Fibroblast of the conjunctiva (primary cell): ENCODE data around the gene CDC5L.

Source experiments
- DNase-seq: peaks from one replicate; pipeline ENCODE4 v3.0.0-alpha.2; 2010; ENCODE audit warnings: low read depth

CDC5L gene

DNA sequence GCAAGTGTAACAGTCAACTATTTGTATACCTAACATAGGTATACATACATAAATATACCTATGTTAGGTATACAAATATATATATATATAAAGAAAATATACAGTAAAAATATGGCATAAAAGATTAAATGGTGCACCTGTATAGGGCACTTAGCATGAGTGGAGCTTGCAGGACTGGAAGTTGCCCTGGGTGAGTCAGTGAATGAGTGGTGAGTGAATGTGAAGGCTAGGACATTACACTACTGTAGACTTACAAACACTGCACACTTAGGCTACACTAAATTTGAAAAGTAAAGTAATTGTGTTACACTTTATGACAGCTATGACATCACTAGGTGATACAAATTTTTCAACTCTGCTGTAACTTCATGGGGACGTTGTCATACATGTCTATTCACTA lies 65.6 kb downstream of the CDC5L start:
- no peak for DNase-seq

DNA sequence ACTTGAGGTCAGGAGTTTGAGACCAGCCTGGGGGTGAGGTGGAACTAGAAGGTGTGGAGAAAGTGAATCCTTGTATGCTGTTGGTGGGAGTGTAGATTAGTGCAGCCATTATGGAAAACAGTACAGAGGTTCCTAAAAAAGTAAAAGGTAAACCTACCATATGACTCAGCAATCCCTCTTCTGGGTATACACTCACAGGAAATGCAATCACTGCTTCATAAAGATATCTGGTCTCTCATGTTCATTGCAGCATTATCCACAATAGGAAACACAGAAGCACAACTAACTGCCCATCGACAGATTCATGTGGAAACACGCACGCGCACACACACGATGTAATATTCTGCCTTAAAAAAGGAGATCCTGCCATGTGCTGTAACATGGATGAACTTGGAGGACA lies 66.7 kb downstream of the CDC5L start:
- no peak for DNase-seq

DNA sequence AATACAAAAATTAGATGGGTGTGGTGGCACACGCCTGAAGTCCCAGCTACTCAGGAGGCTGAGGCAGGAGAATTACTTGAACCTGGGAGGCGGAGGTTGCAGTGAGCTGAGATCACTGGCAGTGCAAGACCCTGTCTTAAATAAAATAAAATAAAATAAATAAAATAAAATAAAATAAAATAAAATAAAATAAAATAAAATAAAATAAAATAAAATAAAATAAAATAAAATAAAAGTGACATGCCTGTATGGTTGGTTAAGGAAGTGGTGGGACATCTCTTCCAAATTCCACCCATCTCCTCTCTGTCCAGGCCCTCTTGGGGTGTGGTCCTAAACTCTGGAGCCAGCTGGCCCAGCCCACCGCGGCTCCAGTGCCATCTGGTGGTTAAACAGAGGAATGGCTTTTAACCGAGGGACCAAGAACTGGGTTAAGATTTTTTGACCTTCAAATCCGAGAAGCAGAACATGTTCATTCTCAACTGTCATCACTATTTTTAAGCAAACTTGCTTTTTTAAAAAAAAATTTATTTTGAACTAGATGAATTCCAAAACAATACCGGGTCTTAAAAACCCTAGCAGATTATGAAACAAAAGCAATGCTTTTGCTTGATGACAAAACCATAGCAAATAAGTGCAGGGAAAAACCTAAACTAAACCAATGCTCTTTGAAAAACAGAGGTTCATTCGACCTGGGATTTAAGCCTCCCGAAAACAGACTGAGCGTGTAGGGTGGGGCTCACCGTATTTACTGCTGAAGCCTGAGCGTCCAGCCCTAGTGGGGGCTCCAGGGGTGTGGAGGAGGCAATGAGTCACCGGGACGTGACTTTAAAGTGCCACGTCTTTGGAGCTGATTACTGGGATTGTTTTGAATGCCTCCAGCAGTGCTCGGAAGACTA lies 68.8 kb downstream of the CDC5L start:
- DNase-seq: peak; percentile 42

DNA sequence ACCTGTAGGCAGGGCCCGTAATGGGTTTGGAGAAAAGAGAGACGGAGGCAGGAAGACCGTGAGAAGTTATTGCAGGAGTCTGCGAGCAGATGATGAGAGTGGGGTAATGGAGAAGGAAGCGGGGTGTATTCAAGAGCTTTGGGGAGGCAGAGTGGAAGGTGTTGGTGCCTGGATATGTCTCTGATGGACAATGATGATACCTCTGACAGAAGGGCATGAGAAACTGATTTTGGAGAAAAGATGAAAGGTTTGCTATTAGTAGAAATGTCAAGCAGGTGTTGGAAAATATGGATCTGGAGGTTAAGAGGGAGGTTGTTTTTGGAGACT lies 69.4 kb downstream of the CDC5L start:
- no peak for DNase-seq

DNA sequence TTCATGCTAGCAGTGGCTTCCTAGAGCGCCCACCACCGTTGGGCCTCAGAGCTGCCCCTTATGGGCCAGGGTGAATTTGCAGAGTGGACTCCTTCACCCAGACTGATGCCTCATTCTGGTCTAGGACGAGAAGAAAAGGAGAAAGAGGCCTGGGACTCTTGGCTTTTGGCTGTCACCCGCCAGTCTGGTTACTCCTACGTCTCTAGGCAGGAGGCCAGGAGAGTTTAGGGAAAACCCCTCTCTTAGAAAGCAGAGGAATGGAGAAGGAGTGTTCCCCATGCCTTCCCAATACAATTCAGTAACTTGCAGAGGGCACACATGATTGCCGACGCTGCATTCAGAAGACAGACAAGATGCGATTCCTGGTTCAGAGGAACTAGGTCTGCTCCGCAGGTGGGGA lies 70.1 kb downstream of the CDC5L start:
- DNase-seq: no peak

DNA sequence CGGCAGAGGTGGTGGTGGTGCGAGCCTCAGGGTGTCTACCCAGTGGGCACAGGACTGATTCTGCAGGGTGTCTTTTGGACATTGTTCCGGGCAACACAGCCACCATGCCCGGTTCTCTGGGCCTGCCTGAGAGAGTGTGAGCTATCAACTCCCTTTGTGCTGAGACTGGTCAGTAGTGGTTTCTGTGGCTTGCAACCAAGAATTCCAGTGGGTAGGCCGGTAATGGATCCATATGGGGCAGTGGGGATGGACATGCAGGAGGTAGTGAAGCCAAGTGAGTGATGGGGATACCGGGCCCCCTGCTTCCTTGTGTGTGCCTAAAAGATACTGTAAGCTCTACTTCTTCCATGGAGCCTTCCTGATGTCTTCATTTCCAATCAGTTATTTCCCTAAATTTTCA lies 71.0 kb downstream of the CDC5L start:
- DNase-seq: no peak

DNA sequence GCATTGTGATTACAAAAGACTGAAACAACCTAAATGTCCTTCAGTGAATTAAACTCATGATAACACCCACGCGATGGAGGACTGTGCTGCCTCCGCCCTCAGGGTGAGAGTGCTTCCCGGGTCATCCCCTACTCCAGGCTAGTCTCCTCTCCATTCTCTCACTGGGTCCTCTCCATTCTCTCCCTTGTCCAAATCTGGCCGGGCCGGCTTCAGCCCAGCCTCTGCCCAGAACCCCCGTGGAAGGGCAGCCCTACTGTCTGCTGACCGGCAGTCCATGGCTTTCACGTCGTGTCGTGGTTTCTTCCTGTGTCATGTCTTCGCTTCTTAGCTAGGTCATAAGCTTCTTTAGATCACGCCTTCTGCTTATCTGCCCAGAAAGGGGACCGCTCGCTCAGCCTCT lies 74.8 kb downstream of the CDC5L start:
- DNase-seq: no peak

DNA sequence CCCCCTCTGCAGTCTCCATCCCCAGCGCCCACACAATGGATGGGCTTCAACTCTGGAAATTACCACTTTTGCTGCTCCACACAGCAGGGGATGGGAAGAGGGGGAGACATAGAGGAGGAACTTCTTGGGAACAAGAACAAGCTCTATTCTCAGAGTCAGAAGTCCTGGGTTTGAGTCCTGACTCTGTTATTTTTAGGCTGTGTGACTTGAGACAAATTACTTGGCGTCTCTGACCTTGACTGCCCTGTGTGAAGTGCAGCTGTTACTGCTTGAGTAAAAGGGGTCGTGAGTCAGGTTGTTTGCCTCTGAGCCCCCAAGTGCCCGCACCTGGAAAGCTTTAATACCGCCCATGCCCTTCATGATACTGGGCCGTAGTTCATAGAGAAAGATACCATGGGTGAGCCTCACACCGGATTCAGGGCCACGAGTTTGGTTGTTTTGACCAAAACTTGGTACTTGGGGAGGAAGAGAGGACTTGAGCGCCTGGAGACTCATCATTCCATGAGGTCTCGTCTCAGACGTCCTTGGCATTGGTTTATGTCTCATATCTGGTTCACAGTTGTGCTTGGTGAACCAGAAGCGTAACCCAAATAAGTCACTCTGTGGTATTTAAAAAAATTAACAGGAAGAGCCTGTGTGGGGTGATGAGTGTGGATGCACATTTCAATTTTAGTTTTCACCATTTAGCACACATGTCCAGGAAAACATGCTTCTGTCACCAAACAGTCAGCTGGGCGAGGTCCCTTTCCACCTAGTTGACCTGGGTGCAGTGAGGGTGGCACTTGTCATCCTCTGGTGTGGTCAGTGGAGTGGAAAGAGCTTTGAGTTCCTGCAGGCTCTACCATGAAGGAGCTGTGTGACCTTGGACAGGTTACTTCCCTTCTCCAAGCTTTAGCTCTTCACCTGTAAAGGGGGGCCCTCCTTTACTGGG lies 75.6 kb downstream of the CDC5L start:
- no peak for DNase-seq

DNA sequence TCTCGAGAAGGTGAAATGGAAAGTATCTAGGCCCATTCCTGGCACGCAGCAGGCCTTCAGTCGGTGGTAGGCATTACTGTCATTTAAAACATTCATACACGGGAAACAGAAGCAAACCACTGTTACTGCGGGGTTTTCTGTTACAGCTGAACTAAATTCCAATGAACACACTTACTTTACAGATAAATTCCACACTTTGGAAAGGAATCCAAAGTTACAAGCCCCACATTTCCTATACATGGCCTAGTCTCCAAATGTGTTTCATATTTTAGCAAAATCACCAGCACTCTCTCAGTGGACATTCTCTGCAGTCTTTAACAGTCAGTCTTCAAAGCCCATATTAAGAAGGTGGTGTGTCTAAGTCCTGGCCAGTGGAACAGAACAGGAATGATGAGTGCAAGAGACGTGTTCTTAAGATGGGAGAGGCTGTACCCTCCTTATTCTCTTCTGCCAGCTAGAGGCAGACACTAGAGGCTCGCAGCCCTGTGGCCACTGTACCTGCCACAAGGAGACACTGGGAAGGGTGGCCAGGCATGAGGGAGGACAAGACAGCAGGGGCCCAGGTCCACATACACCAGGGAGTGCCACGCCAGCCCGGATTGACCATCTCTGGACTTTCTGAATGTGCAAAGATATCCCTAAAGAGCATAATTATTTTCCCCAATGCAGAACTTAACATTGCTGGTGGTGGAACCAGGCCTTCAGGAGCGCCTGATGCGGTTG lies 76.4 kb downstream of the CDC5L start:
- no peak for DNase-seq

DNA sequence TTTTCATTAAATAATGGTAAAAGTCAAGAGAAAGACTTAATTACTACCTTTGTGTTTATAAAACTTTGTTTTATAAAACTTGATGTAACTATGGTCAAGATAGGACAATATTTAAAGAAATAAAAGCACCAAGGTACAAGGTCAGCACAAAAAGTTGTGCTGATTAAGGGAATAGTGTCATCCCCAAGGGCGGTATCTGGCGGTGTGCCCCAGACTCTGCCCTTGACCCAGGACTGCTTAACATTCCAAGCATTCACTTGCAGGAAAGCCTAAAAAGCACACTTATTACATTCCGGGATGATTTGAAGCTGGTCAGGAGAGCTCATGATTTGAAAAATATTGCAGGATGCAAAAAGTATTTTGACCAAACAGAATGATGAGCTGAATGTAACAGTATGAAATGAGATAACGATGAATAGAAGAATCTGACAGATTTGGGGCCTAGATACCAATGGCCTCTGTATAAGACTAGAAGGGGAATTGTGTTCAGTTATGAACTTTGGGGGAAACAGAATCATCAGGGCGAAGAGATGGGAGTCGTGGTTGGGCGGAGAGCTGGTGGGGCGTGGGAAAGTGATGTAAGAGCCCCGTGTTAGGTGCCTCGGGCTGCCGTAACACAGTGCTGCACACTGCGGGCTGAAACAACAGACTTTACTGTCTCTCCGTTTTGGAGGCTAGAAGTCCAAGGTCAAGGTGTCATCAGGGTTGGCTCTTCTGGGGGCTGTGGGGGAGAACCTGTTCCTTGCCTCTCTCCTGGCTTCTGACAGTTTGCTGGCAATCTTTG lies 77.2 kb downstream of the CDC5L start:
- no peak for DNase-seq

DNA sequence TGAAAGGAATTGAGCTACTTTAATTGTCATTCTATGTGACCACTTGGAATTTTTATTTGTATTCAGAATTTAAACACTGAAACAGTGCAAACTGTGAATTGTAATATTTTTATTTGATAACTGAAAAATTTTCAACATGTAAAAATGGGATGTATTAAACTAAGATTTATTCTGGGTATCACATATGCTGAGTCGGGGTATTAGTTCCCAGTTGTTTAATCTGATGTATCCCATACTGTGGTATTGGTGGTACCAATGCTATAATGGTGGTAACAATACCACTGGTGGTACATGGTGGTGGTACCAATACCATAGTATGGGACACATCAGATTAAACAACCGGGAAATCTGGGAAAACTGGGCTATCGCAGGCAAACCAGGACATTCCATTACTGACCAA lies 79.4 kb downstream of the CDC5L start:
- no peak for DNase-seq

DNA sequence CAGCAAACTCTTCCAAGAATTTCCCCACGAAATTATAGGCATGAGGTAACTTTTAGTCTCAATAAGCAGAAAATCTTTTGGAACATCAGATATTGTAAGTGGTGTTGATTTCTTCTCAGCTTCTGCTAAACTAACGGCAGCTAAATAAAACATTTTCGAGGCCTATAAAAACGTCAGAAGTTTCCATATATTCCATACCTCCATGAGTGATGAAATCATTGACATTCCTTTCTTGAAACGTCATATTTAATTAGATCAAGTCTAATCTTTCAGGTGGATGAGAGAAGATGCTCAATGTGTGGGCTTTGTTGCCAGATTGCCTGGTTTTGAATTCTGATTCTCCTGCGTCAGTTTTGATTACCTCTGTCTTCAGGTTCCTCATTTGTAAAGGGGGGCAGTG lies 81.3 kb downstream of the CDC5L start:
- DNase-seq: no peak

DNA sequence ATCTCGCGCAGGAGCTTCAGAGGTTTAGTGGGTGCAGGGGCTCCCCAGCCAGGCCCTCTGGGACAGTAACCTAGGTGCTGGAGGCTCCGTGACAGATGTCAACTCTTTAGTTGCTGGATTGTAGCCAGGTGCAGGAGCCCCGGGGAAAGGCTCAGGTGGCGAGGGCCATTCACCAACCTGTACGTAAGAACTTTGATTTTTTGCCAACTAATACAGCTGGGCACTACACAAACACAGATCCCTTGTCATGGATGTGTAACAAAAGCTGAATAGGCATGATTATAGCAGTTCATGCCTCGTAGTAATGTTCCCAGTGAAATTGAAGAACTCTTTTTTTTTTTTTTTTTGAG lies 82.6 kb downstream of the CDC5L start:
- DNase-seq: no peak

DNA sequence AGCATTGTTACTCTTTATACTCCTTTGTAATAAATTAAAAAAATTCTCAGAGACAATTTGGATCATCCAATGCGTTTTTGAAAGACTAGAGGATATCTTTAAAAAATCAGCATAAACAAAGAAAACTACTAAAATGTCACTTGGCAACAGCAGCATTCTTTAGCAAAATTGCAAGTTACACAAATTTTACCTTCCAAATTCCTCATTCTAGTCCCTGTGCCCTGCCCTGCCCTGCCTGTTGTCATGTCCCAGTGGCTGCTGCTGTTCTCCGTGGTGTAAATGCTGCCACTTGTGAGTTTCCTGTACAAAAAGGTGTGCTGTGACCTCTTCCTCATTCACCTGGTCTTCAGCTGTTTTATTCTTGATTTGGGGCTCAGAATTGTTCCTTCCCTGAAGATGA lies 83.2 kb downstream of the CDC5L start:
- DNase-seq: no peak

DNA sequence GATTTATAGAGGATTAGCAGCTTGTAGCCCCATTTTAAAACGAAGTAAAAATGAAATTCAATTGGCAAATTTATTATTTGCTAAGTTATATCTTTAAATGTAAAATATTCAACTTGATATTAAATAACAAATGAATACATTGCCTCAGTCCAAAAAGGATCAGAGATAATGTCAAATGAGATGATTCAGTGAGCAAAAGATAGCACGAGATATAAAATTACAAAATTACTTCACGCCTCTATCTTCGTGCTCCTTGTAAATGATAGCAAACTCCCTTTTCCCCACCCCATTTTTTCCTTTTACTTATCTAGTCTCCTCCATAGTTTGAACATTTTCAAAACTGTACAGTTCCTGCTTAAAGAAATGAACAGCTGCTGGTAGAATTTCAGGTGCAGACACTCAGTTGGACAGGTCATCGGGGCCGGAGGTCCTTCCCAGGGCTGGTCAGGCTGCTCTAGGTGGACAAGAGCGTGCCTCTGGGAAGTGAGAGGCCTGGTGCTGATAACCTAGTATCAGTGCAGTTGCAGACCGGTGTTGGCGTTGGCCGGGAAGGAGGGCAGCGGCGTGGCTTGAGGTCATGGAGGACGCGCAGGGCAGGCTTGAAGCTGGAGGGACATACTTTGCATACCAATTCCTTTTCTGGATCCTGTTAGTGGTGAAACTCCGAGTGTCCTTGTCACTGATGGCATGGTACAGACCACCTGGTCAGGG lies 83.9 kb downstream of the CDC5L start:
- DNase-seq: no peak

DNA sequence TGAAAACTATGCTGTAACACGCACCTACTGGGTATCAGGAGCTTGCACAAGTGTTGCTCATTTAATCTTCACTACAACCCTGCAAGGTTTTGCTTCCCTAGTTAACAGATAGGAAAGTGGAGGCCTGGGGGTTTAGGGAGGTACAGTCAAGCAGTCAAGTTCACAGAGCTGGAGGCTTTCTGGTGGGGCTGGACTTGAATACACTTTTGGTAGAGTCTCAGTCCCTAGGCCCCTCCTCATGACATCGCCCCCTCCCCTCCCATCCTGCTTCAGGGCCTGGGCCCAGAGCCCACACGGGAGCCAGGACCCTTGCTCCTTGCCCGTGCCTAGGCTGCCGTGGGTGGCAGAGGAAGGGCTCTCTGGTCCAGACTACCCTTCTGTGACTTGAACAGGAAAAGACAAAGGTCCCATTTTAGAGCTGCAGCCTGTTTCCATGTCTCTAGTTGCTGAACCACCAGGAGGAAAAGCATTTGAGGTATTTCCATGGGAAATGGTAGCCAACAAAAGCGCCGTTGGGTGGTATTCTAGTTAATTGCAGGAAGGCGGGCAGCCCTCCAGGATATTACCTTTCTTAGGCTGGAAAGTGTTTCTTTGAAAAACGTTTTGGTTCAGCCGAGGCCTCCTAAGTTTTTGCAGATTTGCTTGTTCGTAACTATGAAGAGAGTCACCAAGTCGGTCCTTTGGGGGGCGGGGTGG lies 84.9 kb downstream of the CDC5L start:
- DNase-seq: no peak

DNA sequence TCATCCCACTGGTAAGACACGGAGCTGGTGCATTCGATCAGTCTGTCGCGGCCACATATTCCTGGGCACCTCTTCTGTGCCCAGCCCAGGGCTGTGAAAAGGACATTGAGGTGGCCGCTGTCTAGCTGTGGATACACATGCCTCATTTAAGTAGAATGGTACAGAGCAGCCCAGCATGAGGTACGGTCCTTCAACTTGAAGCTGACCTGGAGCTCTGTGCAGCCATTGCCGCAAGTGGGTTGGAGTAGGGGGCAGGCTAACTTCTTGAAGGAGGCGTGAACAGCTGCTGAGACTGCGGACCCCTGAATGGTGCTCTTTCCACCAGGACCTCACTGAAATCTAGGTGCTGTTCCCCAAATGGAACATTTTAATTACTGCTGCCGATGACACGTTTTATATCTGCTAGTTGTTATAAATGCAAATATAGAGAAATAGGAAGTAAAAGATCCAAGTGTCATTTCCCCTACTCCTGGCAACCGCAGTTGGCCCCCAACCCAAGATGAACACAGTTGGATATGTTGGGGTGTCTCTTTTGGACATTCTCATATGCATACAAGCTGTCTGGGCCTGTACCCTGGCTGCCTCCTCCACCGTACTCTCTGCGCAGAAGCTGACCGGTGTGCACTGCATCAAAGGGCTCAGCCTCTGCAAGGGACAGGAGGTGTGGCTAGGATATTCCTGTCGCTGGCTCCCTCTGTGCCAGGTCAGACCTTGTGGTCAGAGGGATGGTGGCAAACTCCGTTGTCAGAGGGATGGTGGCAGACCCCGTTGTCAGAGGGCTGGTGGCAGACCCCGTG lies 86.1 kb downstream of the CDC5L start:
- DNase-seq: no peak

DNA sequence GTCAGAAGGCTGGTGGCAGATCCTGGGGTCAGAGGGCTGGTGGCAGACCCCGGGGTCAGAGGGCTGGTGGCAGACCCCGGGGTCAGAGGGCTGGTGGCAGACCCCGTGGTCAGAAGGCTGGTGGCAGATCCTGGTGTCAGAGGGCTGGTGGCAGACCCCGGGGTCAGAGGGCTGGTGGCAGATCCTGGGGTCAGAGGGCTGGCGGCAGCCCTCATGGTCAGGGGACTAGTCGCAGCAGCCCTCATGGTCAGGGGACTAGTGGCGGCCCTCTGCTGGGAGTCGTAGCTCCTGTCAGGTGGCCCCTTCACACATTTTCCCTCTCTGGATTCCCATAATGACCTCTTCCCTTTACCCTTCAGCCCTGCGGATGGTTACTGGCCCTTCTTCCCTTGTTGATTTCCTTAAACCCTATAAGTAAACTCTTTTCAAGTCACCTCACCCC lies 86.7 kb downstream of the CDC5L start:
- no peak for DNase-seq

DNA sequence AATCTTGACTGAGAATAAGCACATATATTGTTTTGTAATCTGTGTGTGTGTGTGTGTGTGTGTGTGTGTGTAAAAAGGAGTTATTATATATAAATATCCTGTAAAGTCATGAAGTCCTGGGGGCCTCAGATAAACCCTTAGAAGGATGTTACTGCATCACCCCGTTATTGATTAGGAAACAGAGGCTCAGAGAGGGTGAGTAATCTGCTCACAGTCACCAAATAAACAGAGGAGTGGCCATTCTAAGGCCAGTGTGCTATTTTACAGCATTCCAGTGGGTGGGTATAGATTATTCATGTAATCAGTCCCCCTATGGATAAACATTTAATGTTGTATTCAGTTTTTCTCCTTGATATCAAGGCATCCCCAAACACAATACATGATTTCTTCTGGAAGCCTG lies 87.1 kb downstream of the CDC5L start:
- DNase-seq: no peak

DNA sequence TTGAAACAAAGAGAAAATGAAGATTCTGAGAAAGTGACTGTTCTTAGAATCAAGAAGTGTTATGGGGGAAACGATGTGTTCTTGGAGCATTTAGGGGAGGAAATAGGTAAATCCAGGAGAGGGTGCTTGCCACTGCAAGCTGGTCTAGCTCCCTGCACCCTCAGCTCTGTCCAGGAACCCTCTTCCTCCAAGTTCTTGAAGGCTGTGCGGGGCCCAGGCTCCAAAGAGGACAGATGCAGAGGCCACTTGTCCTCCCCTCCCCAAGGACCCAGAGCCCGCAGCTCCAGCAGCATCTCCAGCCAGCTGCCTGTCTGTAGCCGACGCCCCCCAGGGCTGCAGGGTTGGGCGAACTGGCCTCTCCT lies 87.9 kb downstream of the CDC5L start:
- no peak for DNase-seq
